WERI-Rb-1 (cell line): ENCODE results near the gene DSC2.
A peak's percentile ranks its signal among the peaks of the same experiment; 100 is the strongest.

Experiments used
- DNase-seq: peaks from one replicate; pipeline ENCODE4 v3.0.0-alpha.2; 2020
- H3K27ac ChIP-seq: fragments of 250-450 bp; sonication (Bioruptor Pico); 2 replicates; pipeline ENCODE4 v1.5.1; 2020; ENCODE audit warnings: mild to moderate bottlenecking, moderate library complexity
- H3K27me3 ChIP-seq: fragments of 250-450 bp; sonication (Bioruptor Pico); 2 replicates; pipeline ENCODE4 v1.5.1; 2021; ENCODE audit warnings: mild to moderate bottlenecking, low read depth, moderate library complexity; ENCODE audit not compliant: insufficient read depth, severe bottlenecking
- H3K36me3 ChIP-seq: fragments of 250-450 bp; sonication (Bioruptor Pico); 2 replicates; pipeline ENCODE4 v1.5.1; 2020; ENCODE audit warnings: mild to moderate bottlenecking, moderate library complexity
- H3K4me3 ChIP-seq: 2 replicates; pipeline ENCODE4 v1.5.1; 2011; ENCODE audit warnings: low read depth, mild to moderate bottlenecking, control low read depth, low read length
- H3K9me3 ChIP-seq: fragments of 250-450 bp; sonication (Bioruptor Pico); 2 replicates; pipeline ENCODE4 v1.5.1; 2021; ENCODE audit warnings: mild to moderate bottlenecking, moderate library complexity; ENCODE audit not compliant: severe bottlenecking
- CTCF ChIP-seq: IDR thresholded peaks from 2 replicates; pipeline ENCODE4 v1.5.1; 2011; ENCODE audit warnings: low read depth, mild to moderate bottlenecking, control low read depth, inconsistent platforms, low read length

DSC2 gene

GRCh38 chr18:31048216-31048615 lies 54.0 kb downstream of the DSC2 start:
- DNase-seq: no peak
- Histone ChIP-seq H3K9me3 (no peaks in the 10 kb centered on the region), H3K36me3 (no peaks in the 10 kb centered on the region), H3K4me3 (no peak overlapping the region), H3K27ac (no peak overlapping the region), H3K27me3 (no peaks in the 10 kb centered on the region)
- TF ChIP-seq CTCF: no peak

GRCh38 chr18:31046916-31047315 lies 55.3 kb downstream of the DSC2 start:
- no peaks in the 10 kb centered on the region for H3K27me3 ChIP-seq
- TF ChIP-seq CTCF: no peak
- no peaks in the 10 kb centered on the region for H3K9me3 ChIP-seq
- no peak for DNase-seq
- H3K4me3 ChIP-seq: no peak overlapping the region
- H3K27ac ChIP-seq: no peak overlapping the region
- no peaks in the 10 kb centered on the region for H3K36me3 ChIP-seq

- Histone ChIP-seq H3K27me3 (no peaks in the 10 kb centered on the region), H3K4me3 (no peak overlapping the region), H3K9me3 (no peaks in the 10 kb centered on the region), H3K27ac (no peak overlapping the region), H3K36me3 (no peaks in the 10 kb centered on the region)
- DNase-seq: no peak
- TF ChIP-seq CTCF: no peak
Measured at GRCh38 chr18:31045599-31045998, 56.6 kb downstream of the DSC2 start.

GRCh38 chr18:31044926-31045325 lies 57.3 kb downstream of the DSC2 start:
- Histone ChIP-seq H3K4me3 (no peak overlapping the region), H3K9me3 (no peaks in the 10 kb centered on the region), H3K27ac (no peak overlapping the region), H3K27me3 (no peaks in the 10 kb centered on the region), H3K36me3 (no peaks in the 10 kb centered on the region)
- no peak for TF ChIP-seq CTCF
- no peak for DNase-seq

DNA sequence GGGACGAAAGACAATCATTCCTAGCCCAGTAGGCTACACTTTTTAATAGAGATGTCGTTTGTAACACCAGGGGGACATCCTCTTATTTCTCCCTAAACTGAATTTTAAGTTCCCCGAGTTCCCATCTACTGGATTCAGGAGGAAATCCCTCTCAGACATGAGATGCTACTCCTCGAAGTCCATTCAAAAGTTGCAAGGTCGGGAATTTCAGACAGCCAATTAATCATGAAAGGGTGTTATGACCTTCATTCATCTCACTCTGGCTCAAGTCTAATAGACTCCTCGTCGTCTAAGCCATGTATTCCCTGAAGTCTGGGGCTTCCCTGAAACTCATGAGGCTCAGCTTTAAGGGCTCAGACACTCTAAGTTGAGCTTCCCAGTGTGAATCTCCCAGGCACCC lies 58.5 kb downstream of the DSC2 start:
- H3K9me3 ChIP-seq: no peaks in the 10 kb centered on the region
- H3K27me3 ChIP-seq: no peaks in the 10 kb centered on the region
- H3K4me3 ChIP-seq: no peak overlapping the region
- TF ChIP-seq CTCF: no peak
- H3K27ac ChIP-seq: no peak overlapping the region
- no peaks in the 10 kb centered on the region for H3K36me3 ChIP-seq
- DNase-seq: no peak

DNA sequence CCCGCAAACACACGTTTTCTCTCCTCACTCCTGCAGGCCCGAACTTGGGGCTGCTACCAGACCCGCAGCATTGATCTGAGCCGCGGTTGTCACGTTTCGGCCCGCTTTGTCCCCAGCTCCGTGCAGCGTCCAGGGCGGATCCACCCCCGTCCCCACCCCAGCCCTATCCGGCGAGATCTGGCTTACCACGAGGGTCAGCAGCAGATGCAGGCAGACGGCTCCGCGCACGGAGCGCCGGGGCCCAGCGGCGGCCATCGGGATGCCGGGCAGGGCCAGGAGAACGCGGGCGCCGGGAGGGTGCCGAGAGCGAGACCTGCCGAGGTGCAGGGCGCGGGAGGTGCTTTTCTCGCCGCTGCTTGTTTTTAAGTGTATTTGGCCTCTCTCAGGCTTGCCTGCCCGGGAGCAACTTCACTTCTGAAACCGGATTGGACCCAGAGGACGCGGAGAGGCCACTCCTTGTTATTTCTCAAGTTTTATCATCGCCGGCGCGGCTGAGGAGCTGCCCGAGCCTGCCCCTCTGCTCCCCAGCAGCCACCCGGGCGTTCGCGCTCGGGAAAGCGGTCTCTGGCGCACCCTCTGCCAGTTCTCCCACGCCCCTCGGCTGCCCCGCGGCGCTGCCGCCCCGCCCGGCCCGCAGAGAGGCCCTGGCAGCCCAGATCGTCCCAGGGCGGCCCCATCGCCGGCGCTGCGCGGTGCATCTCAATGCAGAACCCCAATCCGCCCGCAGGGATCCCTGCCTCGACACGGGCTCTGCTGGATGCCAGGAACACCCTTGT lies 59.6 kb downstream of the DSC2 start, which contains the start of gene DSC3:
DSC3 (minus strand) TSS at position 337 of the 776 bp plus-strand sequence; CDS start at position 255, 82 bp downstream.
- no peaks in the 10 kb centered on the region for H3K36me3 ChIP-seq
- DNase-seq: peak; percentile 67
- TF ChIP-seq CTCF: no peak
- H3K9me3 ChIP-seq: no peaks in the 10 kb centered on the region
- no peaks in the 10 kb centered on the region for H3K27me3 ChIP-seq
- H3K4me3 ChIP-seq: peak within 1 kb of the TSS; percentile 57
- H3K27ac ChIP-seq: no peak within 1 kb of the TSS
